Measurements from ENCODE around the gene SCYL1.

DNA sequence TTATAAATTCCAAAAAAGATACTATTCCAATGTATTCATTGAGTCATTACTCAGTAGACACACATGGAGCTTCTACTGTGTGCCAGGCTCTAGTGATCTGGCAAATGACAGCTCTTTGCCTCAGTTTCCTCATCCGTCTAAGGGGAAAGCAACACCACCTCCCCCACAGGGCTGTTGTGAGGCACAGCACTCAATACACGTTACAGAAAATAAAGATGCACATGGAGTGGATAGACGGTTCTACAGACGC, 32.6 kb upstream of the SCYL1 start:
- TF ChIP-seq, protein P1, sequence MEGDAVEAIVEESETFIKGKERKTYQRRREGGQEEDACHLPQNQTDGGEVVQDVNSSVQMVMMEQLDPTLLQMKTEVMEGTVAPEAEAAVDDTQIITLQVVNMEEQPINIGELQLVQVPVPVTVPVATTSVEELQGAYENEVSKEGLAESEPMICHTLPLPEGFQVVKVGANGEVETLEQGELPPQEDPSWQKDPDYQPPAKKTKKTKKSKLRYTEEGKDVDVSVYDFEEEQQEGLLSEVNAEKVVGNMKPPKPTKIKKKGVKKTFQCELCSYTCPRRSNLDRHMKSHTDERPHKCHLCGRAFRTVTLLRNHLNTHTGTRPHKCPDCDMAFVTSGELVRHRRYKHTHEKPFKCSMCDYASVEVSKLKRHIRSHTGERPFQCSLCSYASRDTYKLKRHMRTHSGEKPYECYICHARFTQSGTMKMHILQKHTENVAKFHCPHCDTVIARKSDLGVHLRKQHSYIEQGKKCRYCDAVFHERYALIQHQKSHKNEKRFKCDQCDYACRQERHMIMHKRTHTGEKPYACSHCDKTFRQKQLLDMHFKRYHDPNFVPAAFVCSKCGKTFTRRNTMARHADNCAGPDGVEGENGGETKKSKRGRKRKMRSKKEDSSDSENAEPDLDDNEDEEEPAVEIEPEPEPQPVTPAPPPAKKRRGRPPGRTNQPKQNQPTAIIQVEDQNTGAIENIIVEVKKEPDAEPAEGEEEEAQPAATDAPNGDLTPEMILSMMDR (conservative IDR thresholded peaks at IDR 0.05; ENCODE audit: low read depth in 2 of 2) = no peak
- TF ChIP-seq POLR2AphosphoS5 (IDR thresholded peaks at IDR 0.05; ENCODE audit: low read depth) = no peak
- no peak for TF ChIP-seq EZH2 (IDR thresholded peaks at IDR 0.05; ENCODE audit: low read depth, unreplicated experiment)
- TF ChIP-seq EZH2phosphoT487 (IDR thresholded peaks at IDR 0.05; ENCODE audit: unreplicated experiment) = no peak
- TF ChIP-seq ZNF331 (CRISPR knock-in tag; IDR thresholded peaks at IDR 0.05; ENCODE audit: low read depth) = no peak
- TF ChIP-seq REST (IDR thresholded peaks at IDR 0.05; ENCODE audit: unreplicated experiment) = no peak
